Measurements from ENCODE around the gene FMO5. TPM values are rescaled to one million over a fixed set of nuclear protein-coding genes. Genes with fewer than 3 reads are reported as not detected.
"Not testable (repeated sequence)": the region's sequence is repeated elsewhere in the genome, so short reads cannot be mapped to it uniquely, and the experiment has no call there.

The FMO5 gene
- total and polyA plus RNA-seq, 2 donors (not counting 1 experiment from before 2014, with no cell fraction given): 4.4 to 7.8 TPM

DNA sequence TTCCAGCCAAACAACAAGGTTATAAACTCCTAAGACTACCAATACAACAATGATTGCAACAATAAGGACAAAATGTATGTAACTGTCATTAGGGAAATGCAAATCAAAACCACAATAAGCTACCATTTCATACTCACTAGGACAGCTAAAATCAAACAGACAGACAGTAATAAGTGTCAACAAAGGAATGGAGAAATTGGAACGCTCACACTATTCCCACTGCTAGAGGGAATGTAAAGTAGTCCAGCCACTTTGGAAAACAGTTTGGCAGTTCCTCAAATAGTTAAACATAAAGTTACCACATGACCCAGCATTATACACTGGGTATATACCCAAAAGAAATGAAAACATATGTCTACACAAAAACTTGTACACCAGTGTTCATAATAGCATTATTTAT lies 62.1 kb downstream of the FMO5 start:
- H3K9me3 ChIP-seq (ENCODE audit: control extremely low read depth in 1 of 3, control insufficient read depth in 2 of 3, insufficient read depth in 1 of 3, low read length in 2 of 3): no peaks in the 10 kb centered on the region
- peaks cover 7% of the 10 kb centered on the region for H4K20me1 ChIP-seq (ENCODE audit: control insufficient read depth, insufficient read depth, low read length, poor library complexity, severe bottlenecking)
- Mint-ChIP-seq H3K4me1 (no peaks in the 10 kb centered on the region), H3K27ac (no peak overlapping the region), H3K9me3 (ENCODE audit: insufficient read depth) (no peaks in the 10 kb centered on the region), H3K4me3 (no peak overlapping the region), H3K27me3 (no peaks in the 10 kb centered on the region)
- H3K27ac ChIP-seq (ENCODE audit: low read length in 2 of 2): no peak overlapping the region
- DNase-seq: no peak
- H3K4me2 ChIP-seq (replicated peaks; ENCODE audit: low read depth, low read length, poor library complexity, severe bottlenecking): no peak overlapping the region
- no CpG with 5 or more reads among the region's 1 CpG for WGBS (ENCODE audit: insufficient coverage)
- TF ChIP-seq EZH2 (IDR thresholded peaks at IDR 0.05; ENCODE audit: borderline replicate concordance, insufficient read depth, low read depth, low read length, poor library complexity, severe bottlenecking): no peak
- TF ChIP-seq CTCF (IDR thresholded peaks at IDR 0.05): no peak
- no peaks in the 10 kb centered on the region for H3K4me1 ChIP-seq (ENCODE audit: control insufficient read depth in 2 of 2, insufficient read depth in 2 of 2, low read length in 2 of 2)
- no peak overlapping the region for H2AFZ ChIP-seq (ENCODE audit: insufficient read depth, low read depth, low read length, poor library complexity, severe bottlenecking)
- peaks cover 16% of the 10 kb centered on the region for H3K79me2 ChIP-seq (ENCODE audit: control insufficient read depth, insufficient read depth, low read length)
- ChIA-PET CTCF (interaction anchor here (0.9 to 1.2 kb wide), 2 partner anchors 19 to 79 kb away, joined by 3 to 4 read pairs; partner anchors contain the start of gene CHD1L), POLR2A (no interaction called here)
- peaks cover 5 to 60% of the 10 kb centered on the region in 2 experiments for H3K36me3 ChIP-seq (replicated peaks in 1 of 2; ENCODE audit: control extremely low read depth in 1 of 2, control insufficient read depth in 1 of 2, extremely low read depth in 1 of 2, insufficient read depth in 2 of 2, low read length in 1 of 2)
- ATAC-seq (ENCODE audit: low read depth): no peak
- no peak overlapping the region for H3K4me3 ChIP-seq (ENCODE audit: control extremely low read depth in 1 of 5, extremely low read depth in 1 of 5, insufficient read depth in 1 of 5, low read depth in 2 of 5, low read length in 4 of 5)
- H3K27me3 ChIP-seq (replicated peaks in 1 of 4; ENCODE audit: control extremely low read depth in 1 of 4, control insufficient read depth in 3 of 4, insufficient read depth in 4 of 4, low read length in 3 of 4): no peaks in the 10 kb centered on the region
- intact Hi-C loops (cut with micrococcal nuclease): no loop called here
- no peak overlapping the region for H3K9ac ChIP-seq (ENCODE audit: low read length)

- Histone ChIP-seq H3K4me1 (ENCODE audit: control insufficient read depth in 2 of 2, insufficient read depth in 2 of 2, low read length in 2 of 2) (no peaks in the 10 kb centered on the region), H3K27me3 (replicated peaks in 1 of 4; ENCODE audit: control extremely low read depth in 1 of 4, control insufficient read depth in 3 of 4, insufficient read depth in 4 of 4, low read length in 3 of 4) (no peaks in the 10 kb centered on the region), H2AFZ (ENCODE audit: insufficient read depth, low read depth, low read length, poor library complexity, severe bottlenecking) (no peak overlapping the region), H3K9me3 (ENCODE audit: control extremely low read depth in 1 of 3, control insufficient read depth in 2 of 3, insufficient read depth in 1 of 3, low read length in 2 of 3) (no peaks in the 10 kb centered on the region), H3K9ac (ENCODE audit: low read length) (no peak overlapping the region), H3K4me3 (ENCODE audit: control extremely low read depth in 1 of 5, extremely low read depth in 1 of 5, insufficient read depth in 1 of 5, low read depth in 2 of 5, low read length in 4 of 5) (no peak overlapping the region), H4K20me1 (ENCODE audit: control insufficient read depth, insufficient read depth, low read length, poor library complexity, severe bottlenecking) (no peaks in the 10 kb centered on the region), H3K79me2 (ENCODE audit: control insufficient read depth, insufficient read depth, low read length) (peaks cover 9% of the 10 kb centered on the region), H3K27ac (ENCODE audit: low read length in 2 of 2) (no peak overlapping the region), H3K4me2 (replicated peaks; ENCODE audit: low read depth, low read length, poor library complexity, severe bottlenecking) (no peak overlapping the region), H3K36me3 (replicated peaks in 1 of 2; ENCODE audit: control extremely low read depth in 1 of 2, control insufficient read depth in 1 of 2, extremely low read depth in 1 of 2, insufficient read depth in 2 of 2, low read length in 1 of 2) (peaks cover 5 to 61% of the 10 kb centered on the region in 2 experiments)
- Mint-ChIP-seq H3K27me3 (no peaks in the 10 kb centered on the region), H3K4me1 (no peaks in the 10 kb centered on the region), H3K27ac (no peak overlapping the region), H3K9me3 (ENCODE audit: insufficient read depth) (no peaks in the 10 kb centered on the region), H3K4me3 (no peak overlapping the region)
- DNase-seq (no peak), ATAC-seq (ENCODE audit: low read depth) (no peak)
- no peak for TF ChIP-seq EZH2 (IDR thresholded peaks at IDR 0.05; ENCODE audit: borderline replicate concordance, insufficient read depth, low read depth, low read length, poor library complexity, severe bottlenecking)
- no peak for TF ChIP-seq CTCF (IDR thresholded peaks at IDR 0.05)
- ChIA-PET CTCF (interaction anchor here (0.7 to 1.3 kb wide), 4 partner anchors 18 to 112 kb away, joined by 3 to 4 read pairs (median 4); partner anchors contain the start of gene CHD1L), POLR2A (no interaction called here)
- intact Hi-C loops (cut with micrococcal nuclease): no loop called here
These were observed 63.0 kb downstream of the FMO5 start for GRCh38 chr1:147162093-147162492.

GRCh38 chr1:147157116-147157515 lies 68.0 kb downstream of the FMO5 start:
- ATAC-seq (ENCODE audit: low read depth); H2AFZ ChIP-seq (ENCODE audit: insufficient read depth, low read depth, low read length, poor library complexity, severe bottlenecking); POLR2A ChIA-PET; H3K4me1 ChIP-seq (ENCODE audit: control insufficient read depth in 2 of 2, insufficient read depth in 2 of 2, low read length in 2 of 2); H3K79me2 ChIP-seq (ENCODE audit: control insufficient read depth, insufficient read depth, low read length); intact Hi-C loops (cut with micrococcal nuclease); H3K4me3 Mint-ChIP-seq; H4K20me1 ChIP-seq (ENCODE audit: control insufficient read depth, insufficient read depth, low read length, poor library complexity, severe bottlenecking); H3K4me1 Mint-ChIP-seq; H3K27ac Mint-ChIP-seq; H3K4me2 ChIP-seq (replicated peaks; ENCODE audit: low read depth, low read length, poor library complexity, severe bottlenecking); H3K4me3 ChIP-seq (ENCODE audit: control extremely low read depth in 1 of 5, extremely low read depth in 1 of 5, insufficient read depth in 1 of 5, low read depth in 2 of 5, low read length in 4 of 5); H3K9me3 Mint-ChIP-seq (ENCODE audit: insufficient read depth); H3K9me3 ChIP-seq (ENCODE audit: control extremely low read depth in 1 of 3, control insufficient read depth in 2 of 3, insufficient read depth in 1 of 3, low read length in 2 of 3); H3K27ac ChIP-seq (ENCODE audit: low read length in 2 of 2); H3K27me3 Mint-ChIP-seq; H3K9ac ChIP-seq (ENCODE audit: low read length); DNase-seq; H3K27me3 ChIP-seq (replicated peaks in 1 of 4; ENCODE audit: control extremely low read depth in 1 of 4, control insufficient read depth in 3 of 4, insufficient read depth in 4 of 4, low read length in 3 of 4): not testable (repeated sequence)
- CTCF ChIA-PET: interaction anchor here (0.9 kb wide), 1 partner anchor 86 kb away, joined by 3 read pairs; no protein-coding TSS in a partner anchor
- peaks cover 3 to 55% of the 10 kb centered on the region in 2 experiments for H3K36me3 ChIP-seq (replicated peaks in 1 of 2; ENCODE audit: control extremely low read depth in 1 of 2, control insufficient read depth in 1 of 2, extremely low read depth in 1 of 2, insufficient read depth in 2 of 2, low read length in 1 of 2)
- no CpG with 5 or more reads among the region's 2 CpGs for WGBS (ENCODE audit: insufficient coverage)

Data from B cell (primary cell).